CD4-positive, alpha-beta T cell treated with Interleukin-6 at 100 ng/mL for 8 hours (primary cell): ENCODE results near the gene FBN3.
"Not testable (repeated sequence)": the region's sequence is repeated elsewhere in the genome, so short reads cannot be mapped to it uniquely, and the experiment has no call there.

Source experiments
- DNase-seq: peaks from one replicate; pipeline ENCODE4 v3.0.0-alpha.2; 2020; ENCODE audit warnings: mixed read lengths, low spot score

Gene FBN3

DNA sequence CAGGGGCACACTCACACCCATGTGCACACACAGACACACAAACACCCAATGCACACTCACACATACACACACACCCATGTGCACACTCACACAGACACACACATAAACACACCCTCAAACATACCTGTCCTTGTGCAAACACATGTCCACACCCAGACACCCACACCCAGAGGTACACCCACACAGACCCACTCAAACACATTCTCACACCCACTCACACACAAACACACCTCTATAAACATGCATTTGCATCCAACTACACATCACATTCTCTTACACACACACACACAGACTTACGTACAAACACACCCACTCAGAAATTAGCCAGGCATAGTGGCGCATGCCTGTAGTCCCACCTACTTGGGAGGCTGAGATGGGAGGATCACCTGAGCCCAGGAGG, 31.4 kb downstream of the FBN3 start:
- no peak for DNase-seq

DNA sequence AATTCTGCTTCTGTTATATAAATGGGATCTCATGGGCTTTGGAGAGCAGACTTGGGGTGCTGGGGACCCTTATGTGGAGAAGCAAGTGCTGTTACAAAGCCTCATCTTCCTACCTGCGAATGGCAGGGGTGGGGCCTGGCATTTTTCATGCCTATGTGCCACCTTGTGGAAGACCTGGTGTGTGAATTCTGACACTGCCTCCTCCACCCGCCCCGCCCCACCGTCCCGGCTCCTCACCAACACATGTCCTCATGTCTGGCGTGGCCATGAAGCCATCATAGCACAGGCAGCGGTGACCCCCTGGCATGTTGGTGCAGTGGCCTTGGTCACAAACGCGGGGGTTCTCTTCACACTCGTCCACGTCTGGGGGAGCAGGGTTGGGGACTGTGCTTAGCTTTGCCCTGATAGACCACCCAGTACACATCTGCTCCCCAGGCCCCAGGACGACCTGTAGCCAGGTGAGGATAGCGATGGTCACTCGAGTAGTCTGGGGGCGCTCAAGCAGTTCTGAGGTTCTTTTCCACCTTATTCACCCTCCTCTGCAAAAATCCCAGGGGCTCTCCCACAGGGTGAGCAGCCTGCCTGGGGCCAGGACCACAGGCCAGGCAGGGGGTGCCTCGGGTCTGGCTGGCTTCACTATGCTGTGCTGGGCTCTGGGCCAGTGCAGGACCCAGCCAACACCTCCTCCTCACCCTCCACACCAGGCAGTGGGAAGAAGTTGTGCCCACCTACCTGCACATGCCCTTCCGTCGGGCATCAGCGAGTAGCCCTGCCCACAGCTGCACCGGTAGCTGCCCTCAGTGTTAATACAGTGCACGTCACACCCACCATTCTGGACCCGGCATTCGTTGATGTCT, 32.7 kb downstream of the FBN3 start:
- DNase-seq = no peak

DNA sequence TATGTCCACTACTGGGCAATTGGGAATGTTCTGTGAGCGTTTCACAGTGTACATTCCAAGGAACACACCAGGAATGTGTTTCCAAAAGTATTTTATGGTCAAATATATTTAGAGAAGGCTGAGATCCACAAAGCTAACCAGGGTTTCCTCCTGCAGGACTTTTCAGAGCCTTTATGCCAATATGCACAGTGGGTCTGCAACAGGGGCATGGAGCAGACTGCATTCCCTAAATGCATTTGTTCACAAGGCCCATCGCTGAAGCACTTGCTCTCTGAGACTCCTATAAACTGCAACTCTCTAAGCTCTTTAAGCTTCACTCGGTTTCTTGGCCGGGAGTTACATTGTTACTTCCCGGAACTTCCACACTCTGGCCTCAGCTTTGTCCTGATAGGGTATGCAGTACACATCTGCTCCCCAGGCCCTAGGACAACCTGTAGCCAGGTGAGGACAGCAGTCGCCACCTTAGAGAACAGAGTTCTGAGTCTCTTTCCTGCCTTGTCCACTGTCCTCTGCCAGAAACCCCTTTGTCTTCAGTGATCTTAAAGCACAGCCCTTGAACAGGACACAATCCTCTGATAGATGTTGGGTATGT, 33.5 kb downstream of the FBN3 start:
- no peak for DNase-seq

DNA sequence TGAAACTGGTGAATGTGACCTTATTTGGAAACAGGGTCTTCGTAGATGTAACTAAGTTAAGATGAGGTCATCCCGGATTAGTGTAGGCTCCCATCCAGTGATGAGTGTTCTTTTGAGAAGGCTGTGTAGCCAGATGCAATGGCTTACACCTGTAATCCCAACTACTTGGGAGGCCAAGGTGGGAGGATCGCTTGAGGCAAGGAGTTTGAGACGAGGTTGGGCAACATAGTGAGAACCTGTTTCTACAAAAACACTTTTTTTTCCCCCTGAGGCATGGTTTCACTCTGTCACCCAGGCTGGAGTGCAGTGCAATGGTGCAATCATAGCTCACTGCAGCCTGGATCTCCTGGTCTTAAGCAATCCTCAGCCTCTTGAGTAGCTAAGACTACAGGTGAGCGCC, 36.4 kb downstream of the FBN3 start:
- DNase-seq = no peak

DNA sequence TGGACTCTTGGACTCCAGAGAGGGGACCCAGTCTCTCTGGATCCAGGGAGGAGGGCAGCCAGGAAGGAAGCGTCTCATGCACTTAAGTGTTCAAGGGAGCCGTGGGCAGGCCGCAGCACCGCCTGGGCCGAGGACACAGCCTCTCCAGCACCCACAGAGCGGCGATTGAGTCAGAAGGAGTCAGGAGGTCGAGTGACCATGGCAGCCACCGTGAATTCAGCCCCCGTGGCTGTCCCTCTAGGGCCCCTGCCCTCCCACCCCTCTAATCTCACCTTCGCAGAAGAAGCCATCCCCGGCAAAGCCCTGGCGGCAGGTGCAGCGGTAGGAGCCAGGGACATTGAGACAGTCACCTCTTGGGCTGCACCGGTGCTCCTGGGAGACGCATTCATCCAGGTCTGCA, 38.0 kb downstream of the FBN3 start:
- no peak for DNase-seq

DNA sequence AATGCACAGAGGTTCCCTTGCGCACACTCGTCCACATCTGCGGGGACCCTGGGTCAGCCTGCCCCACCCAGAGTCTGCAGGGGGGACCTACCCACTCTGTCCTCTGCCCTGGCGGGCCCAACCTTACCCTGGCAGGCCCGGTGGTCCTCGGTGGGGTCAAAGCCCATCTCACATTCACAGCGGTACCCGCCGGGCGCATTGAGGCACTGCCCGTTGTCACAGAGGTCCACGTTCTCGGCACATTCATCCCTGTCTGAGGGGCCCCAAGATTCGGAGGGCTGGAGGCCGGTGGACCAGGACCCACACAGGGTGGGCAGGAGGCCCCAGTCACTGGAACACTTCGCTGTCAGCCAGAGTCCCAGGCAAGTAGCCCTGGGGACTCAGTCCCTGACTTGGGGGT, 38.5 kb downstream of the FBN3 start:
- DNase-seq = no peak

DNA sequence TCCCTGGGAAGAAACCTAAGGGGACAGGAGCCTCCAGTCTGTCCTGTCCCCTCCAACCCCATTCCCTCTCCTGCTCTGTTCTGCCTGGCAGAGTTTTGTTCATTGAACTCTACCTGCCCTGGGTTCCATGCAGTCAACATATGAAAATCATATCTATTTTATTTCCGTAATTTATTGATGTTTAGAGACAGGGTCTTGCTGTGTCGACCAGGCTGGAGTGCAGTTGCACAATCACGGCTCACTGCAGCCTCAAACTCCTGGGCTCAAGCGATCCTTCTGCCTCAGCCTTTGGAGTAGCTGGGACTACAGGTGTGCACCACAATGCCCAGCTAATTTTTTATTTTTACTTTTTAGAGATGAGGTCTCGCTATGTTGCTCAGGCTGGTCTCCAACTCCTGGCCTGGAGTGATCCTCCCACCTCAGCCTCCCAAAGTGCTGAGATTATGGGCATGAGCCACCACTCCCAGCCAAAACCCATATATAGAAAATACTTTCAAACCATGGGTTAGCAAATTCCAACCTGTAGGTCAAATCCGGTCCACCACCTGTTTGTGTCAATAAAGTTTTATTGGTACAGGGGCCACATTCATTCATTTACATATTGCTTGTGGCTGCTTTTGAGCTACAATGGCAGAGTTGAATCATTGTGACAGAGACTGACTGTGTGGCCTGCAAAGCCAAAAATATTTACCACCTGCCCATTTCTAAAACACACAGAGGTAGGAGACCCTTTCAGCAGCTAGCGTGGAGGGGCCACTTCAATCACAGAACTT, 39.3 kb downstream of the FBN3 start:
- DNase-seq = no peak

DNA sequence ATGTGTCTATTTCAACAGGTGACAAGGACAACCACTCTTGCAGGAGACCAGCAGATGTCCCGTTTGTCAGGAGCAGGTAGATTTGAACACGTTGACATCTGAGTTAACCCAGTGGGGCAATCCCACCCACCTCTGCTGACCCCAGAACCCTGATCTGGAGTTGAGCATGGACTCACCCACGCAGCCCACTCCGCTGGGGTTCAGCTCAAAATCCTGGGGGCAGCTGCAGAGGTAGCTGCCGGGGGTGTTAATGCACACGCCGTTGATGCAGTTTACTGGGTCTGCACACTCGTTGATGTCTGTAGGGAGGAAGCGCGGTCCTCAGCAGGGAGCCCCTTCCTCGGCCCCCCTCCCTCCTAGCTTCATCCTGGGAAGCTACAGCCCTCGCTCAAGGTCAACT, 39.9 kb downstream of the FBN3 start:
- DNase-seq = no peak

DNA sequence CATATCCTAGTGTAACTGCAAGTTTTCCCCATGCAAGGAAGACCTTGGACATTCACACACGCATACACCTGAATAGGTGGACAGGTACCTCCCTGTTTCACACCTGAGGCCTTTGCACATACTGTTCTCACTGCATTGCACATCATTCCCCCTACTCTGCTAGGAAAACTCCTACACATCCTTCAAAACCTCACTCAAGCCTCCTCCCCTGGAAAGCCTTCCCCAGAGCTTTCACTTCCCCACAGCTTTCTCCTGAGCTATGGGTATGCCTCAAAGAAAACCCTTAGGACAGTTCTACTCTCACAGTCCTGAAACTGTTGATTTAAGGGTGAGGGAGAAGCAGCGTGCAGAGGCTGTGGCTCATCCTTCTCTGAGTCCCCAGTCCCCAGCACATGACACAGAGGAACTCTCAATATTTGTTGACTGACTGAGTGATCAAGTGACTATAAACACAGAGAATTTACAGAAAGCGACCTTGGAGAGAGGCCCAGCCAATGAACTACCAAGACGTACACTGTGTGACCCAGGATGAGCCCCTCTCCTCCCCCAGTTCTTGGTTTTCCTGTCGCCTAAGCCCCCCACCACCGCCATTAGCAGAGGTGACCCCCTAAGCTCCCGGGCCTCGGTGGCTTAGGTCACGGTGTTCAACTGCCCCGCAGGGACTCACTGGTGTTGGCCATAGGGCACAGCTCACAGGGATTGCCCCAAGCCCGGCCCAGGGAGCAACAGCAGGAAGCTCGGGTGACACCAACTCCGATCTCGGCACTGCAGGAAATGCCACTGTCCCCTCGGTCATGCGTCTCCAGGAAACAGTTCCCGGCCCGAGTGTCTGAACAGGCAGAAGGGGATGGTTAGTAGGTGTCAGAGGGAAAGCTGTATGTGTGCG, 40.6 kb downstream of the FBN3 start:
- DNase-seq = no peak

DNA sequence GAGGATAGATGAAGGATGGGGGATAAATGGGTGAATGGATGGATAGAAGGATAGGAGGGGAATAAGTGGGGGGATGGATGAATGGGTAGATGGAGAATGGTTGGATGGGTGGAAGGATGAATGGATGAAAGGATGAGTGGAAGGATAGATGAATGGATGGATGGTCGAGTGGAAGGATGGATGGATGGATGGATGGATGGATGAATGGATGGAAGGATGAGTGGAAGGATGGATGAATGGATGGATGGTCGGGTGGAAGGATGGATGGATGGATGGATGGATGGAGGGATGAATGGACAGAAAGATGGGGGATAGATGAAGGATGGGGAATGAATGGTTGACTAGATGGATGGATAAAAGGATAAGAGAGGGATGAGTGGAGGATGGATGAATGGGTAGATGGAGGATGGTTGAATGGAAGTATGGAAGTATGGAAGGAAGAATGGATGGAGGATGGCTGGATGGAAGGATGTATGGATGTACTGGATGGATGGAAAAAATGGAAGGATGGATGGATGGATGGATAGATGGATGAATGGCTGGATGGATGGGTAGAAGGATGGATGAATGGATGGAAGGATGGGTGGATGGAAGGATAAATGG, 42.0 kb downstream of the FBN3 start:
- no peak for DNase-seq

DNA sequence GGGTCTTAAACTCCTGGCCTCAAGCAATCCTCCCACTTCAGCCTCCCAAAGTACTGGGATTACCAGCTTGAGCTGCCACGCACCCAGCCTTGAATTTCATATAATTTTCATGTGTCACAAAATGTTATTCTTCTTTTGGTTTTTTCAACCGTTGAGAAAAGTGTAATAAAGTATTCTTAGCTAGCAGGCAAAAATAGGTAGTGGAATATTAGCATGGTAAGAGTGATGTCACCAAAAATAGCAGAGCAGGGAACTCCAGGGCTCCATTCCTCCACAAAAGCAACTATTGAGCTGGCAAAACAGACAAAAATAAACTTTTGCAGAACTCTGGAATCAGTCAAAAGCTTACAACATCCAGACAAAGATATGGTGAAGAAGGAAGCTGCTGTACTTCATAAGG, 43.9 kb downstream of the FBN3 start:
- no peak for DNase-seq

DNA sequence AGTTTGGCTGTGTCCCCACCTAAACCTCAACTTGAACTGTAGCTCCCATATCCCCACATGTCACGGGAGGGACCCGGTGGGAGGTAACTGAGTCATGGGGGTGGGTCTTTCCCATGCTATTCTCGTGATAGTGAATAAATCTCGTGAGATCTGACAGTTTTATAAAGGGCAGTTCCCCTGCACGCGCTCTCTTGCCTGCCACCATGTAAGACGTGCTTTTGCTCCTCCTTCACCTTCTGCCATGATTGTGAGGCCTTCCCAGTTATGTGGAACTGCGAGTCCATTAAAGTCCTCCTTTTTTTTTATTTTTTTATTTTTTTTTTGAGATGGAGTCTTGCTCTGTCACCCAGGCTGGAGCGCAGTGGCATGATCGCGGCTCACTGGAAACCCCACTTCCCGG, 47.5 kb downstream of the FBN3 start:
- DNase-seq = not testable (repeated sequence)

DNA sequence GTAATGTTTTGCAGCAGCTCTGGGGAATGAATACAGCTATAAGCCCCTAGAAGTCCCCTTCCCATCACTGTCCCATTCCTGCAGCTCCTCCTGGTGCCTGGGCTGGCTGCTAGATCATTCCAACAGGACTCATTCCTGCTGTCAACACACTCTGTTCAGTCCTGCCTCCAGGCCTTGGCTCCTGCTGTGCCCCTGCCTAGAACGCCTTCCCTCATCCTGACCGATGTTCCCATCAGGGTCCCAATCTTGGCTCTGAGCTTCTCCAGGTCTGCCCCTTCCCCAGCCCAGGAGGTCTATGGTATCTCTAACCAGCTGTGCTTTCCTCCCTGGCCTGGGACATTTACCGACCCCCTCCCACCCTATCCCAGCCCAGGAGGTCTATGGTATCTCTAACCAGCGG, 48.1 kb downstream of the FBN3 start:
- no peak for DNase-seq

DNA sequence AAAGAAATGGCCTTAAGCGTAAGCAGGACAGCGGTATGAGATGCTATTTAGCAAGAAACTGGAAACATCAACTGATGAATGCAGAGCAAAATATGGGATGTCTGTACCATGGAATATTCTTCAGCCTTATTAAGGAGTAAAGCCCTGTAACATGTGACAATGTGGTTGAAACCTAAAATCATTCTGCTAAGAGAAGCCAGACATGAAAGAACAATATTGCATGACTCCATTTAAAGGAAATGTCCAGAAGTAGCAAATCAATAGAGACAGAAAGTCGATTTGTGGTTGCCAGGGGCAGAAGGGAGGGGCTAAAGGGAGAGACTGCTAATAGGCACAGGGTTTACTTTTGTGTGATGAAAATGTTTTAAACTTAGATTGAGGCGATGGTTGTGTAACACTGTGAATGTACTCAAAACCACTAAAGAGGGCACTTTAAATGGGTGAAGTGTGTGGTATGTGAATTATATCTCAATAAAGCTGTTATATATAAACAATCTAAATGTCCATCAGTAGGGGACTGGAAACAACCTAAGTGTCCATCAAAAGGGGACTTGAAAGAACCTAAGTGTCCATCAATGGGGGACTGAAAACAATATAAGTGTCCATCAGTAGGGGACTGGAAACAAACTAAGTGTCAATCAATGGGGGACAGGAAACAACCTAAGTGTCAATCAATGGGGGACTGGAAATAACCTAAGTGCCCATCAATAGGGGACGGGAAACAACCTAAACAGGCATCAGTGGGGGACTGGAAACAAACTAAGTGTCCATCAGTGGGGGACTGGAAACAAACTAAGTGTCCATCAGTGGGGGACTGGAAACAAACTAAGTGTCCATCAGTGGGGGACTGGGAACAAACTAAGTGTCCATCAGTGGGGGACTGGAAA, 51.5 kb downstream of the FBN3 start:
- no peak for DNase-seq

DNA sequence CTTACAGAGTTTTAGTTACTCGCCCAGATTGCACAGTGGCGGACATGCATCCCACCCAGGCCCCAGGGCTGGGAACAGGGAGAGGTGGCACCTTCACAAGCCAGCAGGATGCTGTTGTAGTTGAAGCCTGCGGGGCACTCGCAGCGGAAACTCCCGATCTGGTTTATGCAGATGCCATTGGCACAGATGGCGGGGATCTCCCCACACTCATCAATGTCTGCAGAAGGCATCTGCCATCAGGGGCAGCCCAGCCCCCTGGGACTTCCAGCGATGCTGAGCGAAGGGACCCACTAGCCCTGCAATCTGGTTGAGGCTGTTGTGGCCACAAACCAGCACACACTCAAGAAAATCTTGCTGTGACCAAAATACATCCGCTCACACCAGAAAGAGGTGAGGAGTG, 52.2 kb downstream of the FBN3 start:
- DNase-seq = no peak

DNA sequence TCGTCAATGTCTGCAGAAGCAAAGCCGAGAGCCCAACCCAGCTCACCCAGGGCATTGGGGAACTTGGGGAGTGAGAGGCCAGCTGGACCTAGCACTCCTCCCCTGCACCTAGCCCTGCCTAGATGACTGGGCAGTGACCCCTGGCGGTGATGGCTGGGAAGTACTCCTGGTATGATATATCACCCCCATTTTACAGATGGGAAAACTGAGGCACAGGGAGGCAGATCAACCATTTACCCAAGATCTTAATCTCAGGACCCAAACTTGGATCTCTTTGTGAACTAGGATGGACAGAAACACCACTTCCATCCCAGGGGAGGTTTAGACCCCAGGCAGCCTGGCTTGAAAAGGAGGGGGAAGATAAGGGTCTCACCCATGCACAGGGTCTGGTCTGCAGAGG, 53.3 kb downstream of the FBN3 start:
- DNase-seq = no peak

DNA sequence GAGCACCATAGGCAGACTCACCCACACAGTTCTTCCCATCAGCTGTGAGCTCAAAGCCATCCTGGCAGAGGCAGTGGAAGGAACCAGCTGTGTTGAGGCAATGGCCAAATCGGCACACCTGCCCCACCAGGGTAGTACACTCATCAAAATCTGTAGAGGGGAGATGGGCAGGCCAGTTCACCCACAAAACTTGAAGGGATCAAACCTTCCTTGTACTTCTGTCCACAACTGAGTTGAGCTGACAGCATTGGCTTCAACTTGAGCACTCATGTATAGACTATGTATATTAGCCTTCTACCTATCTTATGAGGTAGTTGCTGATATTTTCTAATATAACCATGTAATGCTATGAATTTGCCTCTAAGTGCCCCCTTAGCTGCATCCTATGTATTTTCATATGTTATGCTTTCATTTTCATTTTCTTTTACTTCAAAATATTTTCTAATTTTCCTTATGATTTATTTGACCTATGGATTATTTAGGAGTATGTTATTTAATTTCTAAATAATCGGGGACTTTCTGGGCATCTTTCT, 54.0 kb downstream of the FBN3 start:
- no peak for DNase-seq

DNA sequence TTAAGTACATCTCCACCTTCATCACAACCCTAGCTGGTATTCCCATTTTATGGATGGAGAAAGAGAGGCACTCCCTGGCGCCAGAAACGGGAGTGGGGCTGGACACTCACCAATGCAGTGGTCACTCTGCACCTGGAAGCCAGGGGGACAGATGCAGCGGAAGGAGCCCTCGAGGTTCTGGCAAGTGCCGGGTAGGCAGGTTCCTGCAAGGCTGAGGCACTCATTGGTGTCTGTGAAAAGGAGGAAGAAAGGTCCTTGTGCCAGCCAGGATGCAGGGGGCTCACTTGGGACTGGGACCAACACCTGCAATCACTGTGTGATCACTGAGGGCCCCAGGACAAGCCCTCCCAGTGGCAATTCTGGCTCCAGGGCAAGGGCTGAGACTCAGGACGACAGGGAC, 55.1 kb downstream of the FBN3 start:
- no peak for DNase-seq

DNA sequence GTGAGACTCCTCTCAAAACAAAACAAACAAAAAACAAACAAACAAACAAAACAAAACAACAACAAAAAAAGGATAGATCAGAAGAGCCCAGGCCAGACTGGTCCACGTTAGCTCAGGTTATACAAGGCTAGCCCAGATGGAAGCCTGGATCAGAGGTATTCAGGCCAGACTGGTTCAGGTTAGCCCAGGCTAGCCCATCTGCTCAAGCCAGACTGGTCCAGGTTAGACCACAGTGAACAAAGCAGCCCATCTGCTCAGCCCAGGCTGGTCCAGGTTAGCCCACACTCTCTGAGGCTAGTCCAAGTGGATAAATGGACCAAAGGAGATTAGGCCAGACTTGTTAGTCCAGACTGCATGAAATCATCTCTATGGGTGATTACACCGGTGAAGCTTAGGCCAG, 55.7 kb downstream of the FBN3 start:
- no peak for DNase-seq

DNA sequence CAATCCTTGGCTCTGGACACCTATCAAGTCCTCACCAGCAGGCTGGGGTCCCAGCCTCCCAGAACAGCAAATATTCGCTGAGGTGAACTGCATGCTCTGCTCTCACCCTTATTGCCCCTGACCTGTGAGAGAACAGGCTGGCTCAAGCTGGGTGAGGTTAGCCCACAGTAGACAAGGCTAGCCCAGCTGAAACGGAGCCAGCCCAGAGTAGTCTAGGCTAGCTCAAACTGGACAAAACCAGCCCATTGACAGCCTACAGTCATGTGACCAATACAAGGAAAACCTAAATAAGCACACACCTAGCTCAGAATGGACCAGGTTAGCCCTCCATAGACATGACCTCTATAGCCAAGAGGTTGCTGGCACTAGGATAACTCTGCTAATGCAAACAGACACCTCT, 58.4 kb downstream of the FBN3 start:
- DNase-seq = no peak
